K562 (cell line): ENCODE data around the gene PRDM16. TPM values are rescaled to one million over a fixed set of nuclear protein-coding genes. Genes with fewer than 3 reads are reported as not detected.

Source experiments
- ATAC-seq: fragments of 200-7000 bp; cut with Tn5 transposase; 3 replicates; pipeline ENCODE4 v1.9.1; 2020; ENCODE audit warnings: moderate library complexity
- BruUV-seq: library from RNA; stranded (reverse); fragments of 400-500 nt; replicated peaks from 2 replicates; lab custom pipeline; 2021; lab: Mats Ljungman, UMichigan
- CTCF ChIA-PET: fragments of 300-600 bp; formaldehyde crosslinking; extraction: SDS; loops from one replicate; lab custom pipeline; 2021; ENCODE audit warnings: low intra/inter-chr PET ratio; lab: Yijun Ruan, JAX
- POLR2A ChIA-PET: fragments of 300-600, 350-650 bp; sonication (Branson Sonifier 250); formaldehyde crosslinking; extraction: SDS; loops from one replicate; lab custom pipeline; 2021; ENCODE audit warnings: antibody characterized with exemption, inconsistent platforms; lab: Yijun Ruan, JAX
- DNase-seq, 4 experiments: peaks; one replicate each; pipeline versions ENCODE4 v3.0.0 to v3.0.0-alpha.2; 2011 to 2018; ENCODE audit warnings: low spot score in 3 of 4, mixed read lengths in 3 of 4; ENCODE audit errors: extremely low read depth in 1 of 4
- FAIRE-seq: peaks from 2 replicates; lab custom pipeline; 2011; peaks lifted over from hg19 to GRCh38; lab: Jason Lieb, UNC
- H2AFZ ChIP-seq: 2 replicates; pipeline ENCODE4 v1.6.0; 2011; ENCODE audit warnings: low read depth, low read length, control low read depth, inconsistent platforms
- H3K27ac ChIP-seq: fragments of 200-600 bp; 3 replicates; pipeline ENCODE4 v1.8.0; 2011; ENCODE audit warnings: low read depth, mild to moderate bottlenecking, control low read depth, inconsistent platforms, low read length, moderate library complexity, mixed read lengths; ENCODE audit errors: extremely low read depth
- H3K27me3 ChIP-seq, 2 experiments: fragments of 300-600 bp in 1 of 2; 2 replicates in 1 of 2; 3 replicates in 1 of 2; pipeline versions ENCODE4 v1.6.0 to v1.8.0; 2011; ENCODE audit warnings: inconsistent platforms in 2 of 2, low read length in 2 of 2, mild to moderate bottlenecking in 1 of 2, mixed read lengths in 1 of 2, moderate library complexity in 1 of 2; ENCODE audit not compliant: control insufficient read depth in 2 of 2, insufficient read depth in 2 of 2
- H3K36me3 ChIP-seq: fragments of 300-600 bp; 3 replicates; pipeline ENCODE4 v1.8.0; 2011; ENCODE audit warnings: mild to moderate bottlenecking, low read length, inconsistent platforms; ENCODE audit not compliant: control insufficient read depth, insufficient read depth
- H3K4me1 ChIP-seq, 2 experiments: fragments of 200-600 bp in 1 of 2; replicated peaks in 1 of 2; 2 replicates in 1 of 2; 3 replicates in 1 of 2; pipeline versions ENCODE4 v1.5.1 to v1.8.0; 2011; ENCODE audit warnings: inconsistent platforms in 2 of 2, low read length in 2 of 2, mild to moderate bottlenecking in 1 of 2, mixed read lengths in 1 of 2, moderate library complexity in 1 of 2; ENCODE audit not compliant: control insufficient read depth in 2 of 2, insufficient read depth in 2 of 2
- H3K4me2 ChIP-seq: 2 replicates; pipeline ENCODE4 v1.6.1; 2011; ENCODE audit warnings: low read length, control low read depth, inconsistent platforms, mixed read lengths; ENCODE audit not compliant: insufficient read depth
- H3K4me3 ChIP-seq: fragments of 200-600 bp; sonication (generic), shearing (Covaris generic); 2 replicates; pipeline ENCODE4 v1.5.1; 2016; ENCODE audit warnings: control low read depth, inconsistent platforms
- H3K79me2 ChIP-seq: fragments of 200-600 bp; 3 replicates; pipeline ENCODE4 v1.8.0; 2011; ENCODE audit warnings: low read length, inconsistent platforms; ENCODE audit not compliant: control insufficient read depth, insufficient read depth
- H3K9ac ChIP-seq, 2 experiments: 2 replicates each; pipeline versions ENCODE4 v1.6.0 to v1.6.1; 2011; ENCODE audit warnings: low read depth in 2 of 2, low read length in 2 of 2, control low read depth in 1 of 2, inconsistent platforms in 1 of 2, mild to moderate bottlenecking in 1 of 2, mixed read lengths in 1 of 2; ENCODE audit not compliant: insufficient read depth in 1 of 2
- H3K9me1 ChIP-seq: one replicate; pipeline ENCODE4 v1.6.0; 2011; ENCODE audit warnings: inconsistent platforms, mild to moderate bottlenecking, low read length, moderate library complexity; ENCODE audit not compliant: control insufficient read depth, insufficient read depth
- H3K9me3 ChIP-seq: replicated peaks from 2 replicates; pipeline ENCODE4 v1.5.1; 2011; ENCODE audit warnings: low read depth, low read length, inconsistent platforms; ENCODE audit not compliant: control insufficient read depth, insufficient read depth
- H4K20me1 ChIP-seq: replicated peaks from 2 replicates; pipeline ENCODE4 v1.6.1; 2011; ENCODE audit warnings: low read length, inconsistent platforms, mixed read lengths; ENCODE audit not compliant: control insufficient read depth, insufficient read depth
- CAMTA2 ChIP-seq: fragments of 250-450 bp; sonication (Bioruptor Pico); conservative IDR thresholded peaks from 2 replicates; pipeline ENCODE4 v1.5.1; 2022
- EZH2 ChIP-seq: IDR thresholded peaks from 2 replicates; pipeline ENCODE4 v1.6.1; 2012; ENCODE audit warnings: low read depth, mild to moderate bottlenecking, inconsistent platforms, low read length, borderline replicate concordance
- MAX ChIP-seq: sonication (generic); formaldehyde crosslinking; IDR thresholded peaks from 2 replicates; pipeline ENCODE4 v1.9.0; 2022; ENCODE audit warnings: mild to moderate bottlenecking, missing genetic modification reagents
- SREBF2 ChIP-seq: sonication (generic); formaldehyde crosslinking; IDR thresholded peaks from 2 replicates; pipeline ENCODE4 v1.4.0; 2020; ENCODE audit warnings: mild to moderate bottlenecking, missing genetic modification reagents
- WGBS: fragments of 100-300 bp; shearing (Covaris generic); methylation state at CpG from one replicate; pipeline ENCODE4 v1.1.6; 2016; ENCODE audit warnings: low coverage, mixed read lengths; ENCODE audit not compliant: insufficient coverage; ENCODE audit errors: missing lambda C conversion rate; 5-methylcytosine and 5-hydroxymethylcytosine counted together
- in situ Hi-C: fragments of 300-500 bp; cut with MboI; formaldehyde crosslinking; loops from 4 replicates; pipeline ENCODE4 v1.15.0; 2018; ENCODE audit warnings: inconsistent platforms, mixed read lengths
- intact Hi-C: fragments of 100-400 bp; cut with micrococcal nuclease; formaldehyde crosslinking; loops from 2 replicates; pipeline ENCODE4 v1.14.2; 2022
- polyA plus RNA-seq, 8 experiments: library from polyadenylated mRNA; depleted of rRNA in 4 of 8; stranded (reverse) in 5 of 8; unstranded in 3 of 8; fragments of >200 nt; fragmentation: Nextera tagmentation in 2 of 8; fragmentation: Illumina TruSeq in 1 of 8; extraction: Ambion mirVana in 2 of 8; extraction: Trizol in 1 of 8; gene quantifications; 2 replicates each; pipeline versions ENCODE4 v1.2.1 to v1.2.3, GENCODE V29; 2011 to 2014; ENCODE audit warnings: inconsistent platforms in 1 of 8, missing spikeins in 1 of 8
- total RNA-seq, 7 experiments: library from RNA; depleted of rRNA in 6 of 7; stranded (reverse); fragments of >200 nt in 6 of 7; fragmentation: Illumina TruSeq in 2 of 7; extraction: Trizol in 2 of 7; gene quantifications; 2 replicates each; pipeline versions ENCODE4 v1.2.1 to v1.2.3, GENCODE V29; 2011 to 2021; ENCODE audit warnings: low replicate concordance in 1 of 7

Gene PRDM16
- total and polyA plus RNA-seq, 9 of the 15 experiments (the other 6 are each of a cell fraction or from before 2014, with no cell fraction given) = 0.10 to 0.27 TPM; not detected in 7

GRCh38 chr1:3080053-3080955, 11.3 kb downstream of the PRDM16 start:
- ChIA-PET CTCF (no interaction called here), POLR2A (interaction anchor here (0.7 to 2.1 kb wide), 2 partner anchors 19 to 20 kb away, joined by 3 to 5 read pairs; no protein-coding TSS in a partner anchor)
- intact Hi-C loops = no loop called here
- H3K4me3 ChIP-seq = no peak overlapping the region
- H3K27ac ChIP-seq = no peak overlapping the region
- TF ChIP-seq SREBF2 (CRISPR knock-in tag) = no peak
- 0 out of 2 replicates have a peak, but pooled peaks have one; percentile 71 for TF ChIP-seq EZH2
- no peak for TF ChIP-seq CAMTA2
- no peak for TF ChIP-seq MAX (CRISPR knock-in tag)
- no peaks in the 10 kb centered on the region for H3K9me1 ChIP-seq
- H4K20me1 ChIP-seq = peaks cover 23% of the 10 kb centered on the region
- FAIRE-seq (no peak), DNase-seq (no peak), ATAC-seq (no peak)
- in situ Hi-C loops = no loop called here
- H3K27me3 ChIP-seq = peaks cover 57 to 99% of the 10 kb centered on the region in 2 experiments
- H3K9me3 ChIP-seq = no peaks in the 10 kb centered on the region
- no peaks in the 10 kb centered on the region for H3K36me3 ChIP-seq
- H3K4me2 ChIP-seq = no peak overlapping the region
- H3K9ac ChIP-seq = no peak overlapping the region
- no TSS peak for BruUV-seq
- H3K4me1 ChIP-seq = peaks cover 0 to 5% of the 10 kb centered on the region in 2 experiments; a peak in 1 of 5 replicates
- no peak overlapping the region for H2AFZ ChIP-seq
- 2% methylated on average over 40 of the region's 41 CpGs for WGBS
- H3K79me2 ChIP-seq = no peaks in the 10 kb centered on the region
